Prostate gland (tissue), 2 donors: Measurements from ENCODE around the gene PERCC1. TPM values are rescaled to one million over a fixed set of nuclear protein-coding genes. Genes with fewer than 3 reads are reported as not detected.
"Not testable (repeated sequence)": the region's sequence is repeated elsewhere in the genome, so short reads cannot be mapped to it uniquely, and the experiment has no call there.

ENCODE experiments used
- DNase-seq: peaks from one replicate; pipeline ENCODE4 v3.0.0-alpha.2; 2019; ENCODE audit warnings: low spot score
- H3K27ac ChIP-seq, 2 donors: fragments of 200-600 bp; sonication (generic); 2 replicates each; pipeline ENCODE4 v1.5.1; 2017 to 2019
- H3K27me3 ChIP-seq: fragments of 200-600 bp; sonication (generic); replicated peaks from 2 replicates; pipeline ENCODE4 v1.5.1; 2019; ENCODE audit not compliant: insufficient read depth
- H3K36me3 ChIP-seq, 2 donors: fragments of 200-600 bp; sonication (generic); 1 replicate in 1 of 2; 2 replicates in 1 of 2; pipeline versions ENCODE4 v1.5.1 to v1.8.1; 2017 to 2019
- H3K4me1 ChIP-seq: fragments of 200-600 bp; sonication (generic); replicated peaks from 2 replicates; pipeline ENCODE4 v1.5.1; 2019
- H3K4me3 ChIP-seq, 2 donors: fragments of 200-600 bp; sonication (generic); 2 replicates each; pipeline ENCODE4 v1.5.1; 2017 to 2019
- H3K9me3 ChIP-seq: fragments of 200-600 bp; sonication (generic); 2 replicates; pipeline ENCODE4 v1.5.1; 2017
- POLR2A ChIP-seq: fragments of 450-650 bp; IDR thresholded peaks from one replicate; pipeline ENCODE4 v1.6.1; 2016; ENCODE audit warnings: antibody characterized with exemption, mild to moderate bottlenecking
- POLR2AphosphoS5 ChIP-seq: sonication (generic); formaldehyde crosslinking; IDR thresholded peaks from one replicate; pipeline ENCODE4 v1.6.1; 2017; ENCODE audit warnings: antibody characterized with exemption
- WGBS: methylation state at CpG from one replicate; pipeline ENCODE4 v1.1.5; 2018; 5-methylcytosine and 5-hydroxymethylcytosine counted together
- intact Hi-C: fragments of 100-400 bp; cut with DNase I; formaldehyde crosslinking; loops from one replicate; pipeline ENCODE4 v1.14.2; 2022
- total RNA-seq, 2 donors: library from RNA; depleted of rRNA; stranded (reverse); fragments of >200 nt; gene quantifications; one replicate each; pipeline ENCODE4 v1.1.0, GENCODE V29; 2016
- TF ChIP-seq, protein P1 (sequence below), 4 experiments: fragments of 200-600 bp in 2 of 4; fragments of 450-650 bp in 2 of 4; sonication (generic) in 2 of 4; IDR thresholded peaks; 1 replicate in 3 of 4; 2 replicates in 1 of 4; pipeline ENCODE4 v1.5.1; 2016 to 2019; ENCODE audit warnings: antibody characterized with exemption in 4 of 4, mild to moderate bottlenecking in 2 of 4, moderate library complexity in 2 of 4

PERCC1 gene
- total RNA-seq, 2 donors from 2014 or later = 26.0 to 45.2 TPM

DNA sequence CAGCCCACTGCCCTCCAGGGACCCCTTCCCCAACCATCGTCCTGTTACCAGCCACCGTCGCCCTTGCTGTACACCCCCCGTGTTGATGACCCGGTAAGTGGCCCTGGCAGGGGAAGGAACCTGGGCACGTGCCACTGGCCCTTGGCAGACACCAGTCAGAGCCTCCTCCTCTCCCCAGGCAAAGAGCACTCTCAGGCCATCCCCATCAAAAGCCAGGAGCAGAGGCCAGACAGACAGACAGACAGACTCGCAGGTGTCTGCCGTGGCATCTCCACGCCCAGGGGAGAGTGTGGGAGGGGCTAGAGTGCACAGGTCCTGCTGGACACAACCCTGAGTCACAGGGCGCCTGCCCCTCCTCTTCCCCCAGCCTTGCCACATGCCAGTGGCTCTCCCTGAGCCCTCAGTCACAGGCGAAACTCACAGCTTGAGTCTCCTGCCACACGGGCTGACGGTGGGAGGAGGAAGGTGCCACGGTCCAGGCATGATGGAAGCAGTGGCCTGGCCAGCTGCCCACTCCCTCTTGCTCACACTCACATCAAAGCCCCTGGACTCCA, 36.2 kb downstream of the PERCC1 start:
- intact Hi-C loops = no loop called here
- TF ChIP-seq, protein P1, sequence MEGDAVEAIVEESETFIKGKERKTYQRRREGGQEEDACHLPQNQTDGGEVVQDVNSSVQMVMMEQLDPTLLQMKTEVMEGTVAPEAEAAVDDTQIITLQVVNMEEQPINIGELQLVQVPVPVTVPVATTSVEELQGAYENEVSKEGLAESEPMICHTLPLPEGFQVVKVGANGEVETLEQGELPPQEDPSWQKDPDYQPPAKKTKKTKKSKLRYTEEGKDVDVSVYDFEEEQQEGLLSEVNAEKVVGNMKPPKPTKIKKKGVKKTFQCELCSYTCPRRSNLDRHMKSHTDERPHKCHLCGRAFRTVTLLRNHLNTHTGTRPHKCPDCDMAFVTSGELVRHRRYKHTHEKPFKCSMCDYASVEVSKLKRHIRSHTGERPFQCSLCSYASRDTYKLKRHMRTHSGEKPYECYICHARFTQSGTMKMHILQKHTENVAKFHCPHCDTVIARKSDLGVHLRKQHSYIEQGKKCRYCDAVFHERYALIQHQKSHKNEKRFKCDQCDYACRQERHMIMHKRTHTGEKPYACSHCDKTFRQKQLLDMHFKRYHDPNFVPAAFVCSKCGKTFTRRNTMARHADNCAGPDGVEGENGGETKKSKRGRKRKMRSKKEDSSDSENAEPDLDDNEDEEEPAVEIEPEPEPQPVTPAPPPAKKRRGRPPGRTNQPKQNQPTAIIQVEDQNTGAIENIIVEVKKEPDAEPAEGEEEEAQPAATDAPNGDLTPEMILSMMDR (IDR thresholded peaks at IDR 0.05) = no peak
- TF ChIP-seq POLR2A (no peak), POLR2AphosphoS5 (no peak)
- DNase-seq = no peak
- WGBS = 74% methylated on average over 14 of the region's 14 CpGs
- Histone ChIP-seq H3K4me1 (no peaks in the 10 kb centered on the region), H3K36me3 (no peaks in the 10 kb centered on the region), H3K9me3 (no peaks in the 10 kb centered on the region), H3K27me3 (no peaks in the 10 kb centered on the region), H3K4me3 (no peak overlapping the region), H3K27ac (no peak overlapping the region)

DNA sequence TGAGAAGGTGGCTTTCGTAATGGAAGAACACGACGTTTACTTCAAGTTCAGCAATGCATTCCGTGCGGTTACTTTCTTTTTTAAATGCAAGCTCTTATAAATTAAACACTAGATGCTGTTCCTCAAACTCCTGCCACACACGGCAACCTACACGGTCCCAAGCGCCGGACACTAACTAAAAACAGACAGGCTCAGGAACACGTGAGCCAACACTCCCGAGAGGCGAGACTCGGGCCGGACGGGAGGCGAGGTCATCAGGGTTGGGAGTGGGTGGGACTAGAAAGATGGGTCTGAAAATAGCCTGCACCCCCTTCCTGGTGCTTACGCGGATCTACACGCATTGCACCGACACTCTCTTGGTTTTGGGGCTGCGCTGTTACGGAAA, 37.5 kb downstream of the PERCC1 start:
- intact Hi-C loops = no loop called here
- 84% methylated on average over 22 of the region's 22 CpGs for WGBS
- H3K27me3 ChIP-seq = no peaks in the 10 kb centered on the region
- no peaks in the 10 kb centered on the region for H3K36me3 ChIP-seq
- no peak for DNase-seq
- H3K9me3 ChIP-seq = no peaks in the 10 kb centered on the region
- H3K4me1 ChIP-seq = no peaks in the 10 kb centered on the region
- no peak overlapping the region for H3K4me3 ChIP-seq
- H3K27ac ChIP-seq = no peak overlapping the region
- no peak for TF ChIP-seq POLR2AphosphoS5

DNA sequence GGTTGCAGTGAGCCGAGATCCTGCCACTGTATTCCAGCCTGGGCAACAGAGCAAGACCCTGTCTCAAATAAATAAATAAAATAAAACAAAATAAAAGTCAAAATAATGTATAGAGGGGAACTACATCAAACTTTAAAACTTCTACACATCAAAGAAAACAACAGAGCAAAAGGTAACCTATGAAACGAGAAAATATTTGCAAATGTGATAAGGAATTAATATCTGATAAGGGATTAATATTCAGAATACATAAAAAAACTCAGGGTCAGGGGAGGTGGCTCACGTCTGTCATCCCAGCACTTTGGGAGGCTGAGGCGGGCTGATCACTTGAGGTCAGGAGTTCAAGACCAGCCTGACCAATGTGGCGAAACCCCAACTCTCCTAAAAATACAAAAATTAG, 38.3 kb downstream of the PERCC1 start:
- H3K9me3 ChIP-seq, DNase-seq, H3K4me1 ChIP-seq, H3K36me3 ChIP-seq, H3K27ac ChIP-seq, intact Hi-C loops, H3K4me3 ChIP-seq, H3K27me3 ChIP-seq: not testable (repeated sequence)
- 80% methylated on average over 5 of the region's 5 CpGs for WGBS

DNA sequence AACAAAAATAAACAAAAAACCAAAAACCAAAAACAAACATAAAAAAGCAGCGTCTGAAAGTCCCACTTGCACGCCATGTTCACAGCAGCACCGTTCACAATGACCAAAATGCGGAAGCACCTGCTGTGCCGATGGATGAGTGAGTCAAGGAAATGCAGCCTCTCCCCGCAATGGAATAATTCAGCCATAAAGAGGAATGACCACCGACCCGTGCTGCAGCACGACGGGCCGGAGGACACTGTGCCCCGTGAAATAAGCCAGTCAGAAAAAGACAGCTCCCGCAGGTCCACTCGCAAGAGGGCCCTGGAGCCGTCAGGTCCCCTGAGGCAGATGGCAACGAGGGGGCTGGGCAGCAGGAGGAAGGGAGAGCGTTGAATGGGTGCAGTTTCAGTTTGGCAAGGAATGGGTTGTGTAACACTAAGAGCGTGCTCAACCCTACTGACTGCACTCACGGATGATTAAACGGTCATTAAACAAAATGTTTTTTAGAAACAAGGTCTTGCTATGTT, 38.9 kb downstream of the PERCC1 start:
- 73% methylated on average over 20 of the region's 20 CpGs for WGBS
- Histone ChIP-seq H3K4me1 (peaks cover 4% of the 10 kb centered on the region), H3K9me3 (no peaks in the 10 kb centered on the region), H3K27me3 (no peaks in the 10 kb centered on the region), H3K36me3 (no peaks in the 10 kb centered on the region), H3K27ac (no peak overlapping the region), H3K4me3 (no peak overlapping the region)
- intact Hi-C loops = no loop called here
- DNase-seq = no peak
- TF ChIP-seq POLR2A (no peak), POLR2AphosphoS5 (no peak)
- TF ChIP-seq, protein P1 (IDR thresholded peaks at IDR 0.05) = no peak

DNA sequence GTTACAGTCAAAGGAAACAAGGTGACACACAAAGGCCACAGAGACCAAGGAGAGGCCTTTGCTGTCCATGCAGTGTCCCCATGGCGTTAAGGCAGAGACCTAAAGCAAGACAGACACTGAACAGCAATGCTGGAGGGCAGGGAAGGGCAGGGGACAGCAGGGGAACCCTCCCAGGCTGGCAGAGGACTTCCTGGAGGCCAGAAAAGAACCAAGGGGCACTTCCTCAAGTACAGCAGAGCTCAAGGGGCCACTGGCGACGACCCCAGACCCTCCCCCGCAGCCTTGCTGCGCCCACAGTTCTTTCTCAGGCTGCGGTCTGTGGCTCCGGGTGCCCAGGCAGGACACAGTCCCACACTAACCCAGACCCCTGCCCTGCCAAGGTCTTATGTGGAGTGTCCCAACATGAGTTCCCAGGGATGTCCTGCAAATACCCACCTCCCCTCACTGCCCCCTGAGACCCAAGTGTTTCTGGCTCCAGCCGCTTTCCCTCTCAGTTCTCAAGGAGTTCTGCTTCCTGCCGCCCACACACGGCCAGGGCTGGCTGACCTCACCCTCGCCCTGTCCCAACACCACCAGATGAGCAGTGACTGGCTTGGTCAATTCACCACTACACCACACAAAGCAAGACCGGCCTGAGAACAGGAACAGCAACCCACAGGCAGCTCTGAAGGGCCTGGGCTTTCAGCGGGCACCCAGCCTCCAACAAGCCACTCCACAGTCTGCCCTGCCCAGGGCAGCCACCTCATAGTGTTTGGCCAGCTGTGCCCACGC, 39.8 kb downstream of the PERCC1 start:
- 80% methylated on average over 14 of the region's 14 CpGs for WGBS
- no peak for DNase-seq

More for the DNA sequence above, 39.8 kb downstream of the PERCC1 start:
- H3K4me3 ChIP-seq = no peak overlapping the region
- no peak overlapping the region for H3K27ac ChIP-seq
- H3K9me3 ChIP-seq = no peaks in the 10 kb centered on the region
- no peaks in the 10 kb centered on the region for H3K27me3 ChIP-seq
- intact Hi-C loops = no loop called here
- TF ChIP-seq POLR2AphosphoS5 (no peak), POLR2A (no peak)
- TF ChIP-seq, protein P1 (IDR thresholded peaks at IDR 0.05) = no peak
- H3K4me1 ChIP-seq = peaks cover 7% of the 10 kb centered on the region
- no peaks in the 10 kb centered on the region for H3K36me3 ChIP-seq
